HepG2 (cell line): ENCODE data around the gene MC1R. TPM values are rescaled to one million over a fixed set of nuclear protein-coding genes. Genes with fewer than 3 reads are reported as not detected.

Experiments used
- HNRNPH1 ChIP-seq: fragments of 200-400 bp; formaldehyde crosslinking; optimal IDR thresholded peaks from 2 replicates; pipeline ENCODE3; 2017; ENCODE audit warnings: mild to moderate bottlenecking, low read depth, low read length
- IKZF1 ChIP-seq: fragments of 450-650 bp; IDR thresholded peaks from 2 replicates; pipeline ENCODE4 v1.7.1; 2016
- KIAA2018 ChIP-seq: sonication (generic); formaldehyde crosslinking; IDR thresholded peaks from 2 replicates; pipeline ENCODE4 v1.5.0; 2020; ENCODE audit warnings: mild to moderate bottlenecking, missing genetic modification reagents, borderline replicate concordance
- KLF13 ChIP-seq: sonication (generic); formaldehyde crosslinking; IDR thresholded peaks from 2 replicates; pipeline ENCODE4 v1.4.0; 2020; ENCODE audit warnings: mild to moderate bottlenecking, missing genetic modification reagents
- MXD4 ChIP-seq: IDR thresholded peaks from 2 replicates; pipeline ENCODE4 v1.6.1; 2016; ENCODE audit warnings: mild to moderate bottlenecking, missing biosample characterization, missing genetic modification reagents
- NONO ChIP-seq, 2 experiments: fragments of 450-650 bp in 1 of 2; sonication (generic) in 1 of 2; formaldehyde crosslinking in 1 of 2; IDR thresholded peaks in 1 of 2; conservative IDR thresholded peaks in 1 of 2; 2 replicates each; pipeline versions ENCODE4 v1.6.1 to v1.8.0; 2017 to 2022; ENCODE audit warnings: mild to moderate bottlenecking in 1 of 2, missing genetic modification reagents in 1 of 2, moderate library complexity in 1 of 2
- PRDM15 ChIP-seq: sonication (generic); formaldehyde crosslinking; IDR thresholded peaks from 2 replicates; pipeline ENCODE4 v1.4.0; 2020; ENCODE audit warnings: missing genetic modification reagents
- SMYD3 ChIP-seq: sonication (generic); formaldehyde crosslinking; IDR thresholded peaks from 2 replicates; pipeline ENCODE4 v1.8.1; 2023; ENCODE audit warnings: mild to moderate bottlenecking, missing genetic modification reagents
- SSRP1 ChIP-seq: IDR thresholded peaks from 2 replicates; pipeline ENCODE4 v1.6.1; 2016; ENCODE audit warnings: control low read depth
- THYN1 ChIP-seq: sonication (generic); formaldehyde crosslinking; IDR thresholded peaks from 2 replicates; pipeline ENCODE4 v1.8.1; 2023; ENCODE audit warnings: low read depth, mild to moderate bottlenecking, moderate library complexity, missing genetic modification reagents, borderline replicate concordance
- ZNF121 ChIP-seq: sonication (generic); formaldehyde crosslinking; IDR thresholded peaks from 2 replicates; pipeline ENCODE4 v1.5.0; 2020; ENCODE audit warnings: mild to moderate bottlenecking, missing genetic modification reagents
- ZNF430 ChIP-seq: sonication (generic); formaldehyde crosslinking; IDR thresholded peaks from 2 replicates; pipeline ENCODE4 v1.9.0; 2021; ENCODE audit warnings: mild to moderate bottlenecking, missing genetic modification reagents
- polyA plus RNA-seq, 8 experiments: library from polyadenylated mRNA; depleted of rRNA in 3 of 8; stranded (reverse) in 7 of 8; unstranded in 1 of 8; fragments of >200 nt; fragmentation: Illumina TruSeq in 4 of 8; extraction: Trizol in 4 of 8; gene quantifications; 2 replicates each; pipeline versions ENCODE4 v1.2.1 to v1.2.3, GENCODE V29; 2011 to 2016; ENCODE audit warnings: low read depth in 4 of 8, missing spikeins in 1 of 8, mixed read lengths in 1 of 8; ENCODE audit not compliant: insufficient read depth in 1 of 8
- total RNA-seq, 5 experiments: library from RNA; depleted of rRNA; stranded (reverse); fragments of >200 nt; fragmentation: Illumina TruSeq; extraction: Trizol; gene quantifications; 2 replicates each; pipeline ENCODE4 v1.2.3, GENCODE V29; 2016; ENCODE audit warnings: low read depth in 1 of 5
- TF ChIP-seq, protein P1 (sequence below): sonication (generic); formaldehyde crosslinking; IDR thresholded peaks from 2 replicates; pipeline ENCODE4 v1.4.0; 2020; ENCODE audit warnings: mild to moderate bottlenecking, low read depth, missing genetic modification reagents
- TF ChIP-seq, protein P2 (sequence below): sonication (generic); formaldehyde crosslinking; IDR thresholded peaks from 2 replicates; pipeline ENCODE4 v1.5.0; 2020; ENCODE audit warnings: mild to moderate bottlenecking, missing genetic modification reagents

The MC1R gene
- total and polyA plus RNA-seq, 2 of the 13 experiments (the other 11 are each of a cell fraction or from before 2014, with no cell fraction given), result 9.1 to 14.8 TPM

GRCh38 chr16:89922477-89922883, 3.8 kb downstream of the MC1R start (continued):
- TF ChIP-seq THYN1 (CRISPR knock-in tag) (no peak), HNRNPH1 (no peak), KLF13 (CRISPR knock-in tag) (no peak), KIAA2018 (CRISPR knock-in tag) (no peak), ZNF121 (CRISPR knock-in tag) (peak; percentile 27; the same call in 1 of the 2 replicates), ZNF430 (CRISPR knock-in tag) (peak; percentile 44), IKZF1 (no peak), PRDM15 (CRISPR knock-in tag) (peak; percentile 22; the same call in 1 of the 2 replicates), MXD4 (CRISPR knock-in tag) (0 out of 2 replicates have a peak, but pooled peaks have one; percentile 26), SMYD3 (CRISPR knock-in tag) (no peak), NONO (IDR thresholded peaks at IDR 0.05) (no peak), NONO (CRISPR knock-in tag; conservative IDR thresholded peaks at IDR 0.05) (peak; percentile 60; the same call in 1 of the 2 replicates), SSRP1 (CRISPR knock-in tag) (peak; percentile 45)
- TF ChIP-seq, protein P1, sequence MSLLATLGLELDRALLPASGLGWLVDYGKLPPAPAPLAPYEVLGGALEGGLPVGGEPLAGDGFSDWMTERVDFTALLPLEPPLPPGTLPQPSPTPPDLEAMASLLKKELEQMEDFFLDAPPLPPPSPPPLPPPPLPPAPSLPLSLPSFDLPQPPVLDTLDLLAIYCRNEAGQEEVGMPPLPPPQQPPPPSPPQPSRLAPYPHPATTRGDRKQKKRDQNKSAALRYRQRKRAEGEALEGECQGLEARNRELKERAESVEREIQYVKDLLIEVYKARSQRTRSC (CRISPR knock-in tag), result no peak
- TF ChIP-seq, protein P2, sequence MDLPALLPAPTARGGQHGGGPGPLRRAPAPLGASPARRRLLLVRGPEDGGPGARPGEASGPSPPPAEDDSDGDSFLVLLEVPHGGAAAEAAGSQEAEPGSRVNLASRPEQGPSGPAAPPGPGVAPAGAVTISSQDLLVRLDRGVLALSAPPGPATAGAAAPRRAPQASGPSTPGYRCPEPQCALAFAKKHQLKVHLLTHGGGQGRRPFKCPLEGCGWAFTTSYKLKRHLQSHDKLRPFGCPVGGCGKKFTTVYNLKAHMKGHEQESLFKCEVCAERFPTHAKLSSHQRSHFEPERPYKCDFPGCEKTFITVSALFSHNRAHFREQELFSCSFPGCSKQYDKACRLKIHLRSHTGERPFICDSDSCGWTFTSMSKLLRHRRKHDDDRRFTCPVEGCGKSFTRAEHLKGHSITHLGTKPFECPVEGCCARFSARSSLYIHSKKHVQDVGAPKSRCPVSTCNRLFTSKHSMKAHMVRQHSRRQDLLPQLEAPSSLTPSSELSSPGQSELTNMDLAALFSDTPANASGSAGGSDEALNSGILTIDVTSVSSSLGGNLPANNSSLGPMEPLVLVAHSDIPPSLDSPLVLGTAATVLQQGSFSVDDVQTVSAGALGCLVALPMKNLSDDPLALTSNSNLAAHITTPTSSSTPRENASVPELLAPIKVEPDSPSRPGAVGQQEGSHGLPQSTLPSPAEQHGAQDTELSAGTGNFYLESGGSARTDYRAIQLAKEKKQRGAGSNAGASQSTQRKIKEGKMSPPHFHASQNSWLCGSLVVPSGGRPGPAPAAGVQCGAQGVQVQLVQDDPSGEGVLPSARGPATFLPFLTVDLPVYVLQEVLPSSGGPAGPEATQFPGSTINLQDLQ, result no peak
